Osteocyte (in vitro differentiated cells): ENCODE measurements around the gene RBM8A. TPM values are rescaled to one million over a fixed set of nuclear protein-coding genes. Genes with fewer than 3 reads are reported as not detected.

Source experiments
- DNase-seq: peaks from one replicate; pipeline ENCODE4 v3.0.0; 2021; ENCODE audit warnings: mixed read lengths; ENCODE audit not compliant: unreplicated experiment; ENCODE audit errors: extremely low spot score
- H3K27ac Mint-ChIP-seq: one replicate; pipeline ENCODE4 v1.8.0; 2021; ENCODE audit warnings: mild to moderate bottlenecking, mixed read lengths; ENCODE audit not compliant: unreplicated experiment
- H3K27me3 Mint-ChIP-seq: one replicate; pipeline ENCODE4 v1.8.0; 2021; ENCODE audit warnings: mixed read lengths; ENCODE audit not compliant: unreplicated experiment
- H3K36me3 Mint-ChIP-seq: one replicate; pipeline ENCODE4 v1.8.0; 2021; ENCODE audit warnings: mixed read lengths; ENCODE audit not compliant: unreplicated experiment
- H3K4me1 Mint-ChIP-seq: one replicate; pipeline ENCODE4 v1.8.0; 2021; ENCODE audit warnings: mixed read lengths; ENCODE audit not compliant: unreplicated experiment
- H3K4me3 Mint-ChIP-seq: one replicate; pipeline ENCODE4 v1.8.0; 2021; ENCODE audit warnings: mild to moderate bottlenecking, moderate library complexity, mixed read lengths; ENCODE audit not compliant: unreplicated experiment
- H3K9me3 Mint-ChIP-seq: one replicate; pipeline ENCODE4 v1.8.0; 2021; ENCODE audit warnings: mixed read lengths; ENCODE audit not compliant: unreplicated experiment
- CTCF ChIP-seq: fragments of 200-600 bp; sonication (generic); IDR thresholded peaks from 2 replicates; pipeline ENCODE4 v1.5.0; 2021; ENCODE audit warnings: antibody characterized with exemption, mild to moderate bottlenecking, moderate library complexity
- total RNA-seq: library from RNA; stranded (reverse); gene quantifications from 2 replicates; pipeline ENCODE4 v1.2.1, GENCODE V29; 2021

The RBM8A gene
- total RNA-seq, 1 donor from 2014 or later = 114 TPM

DNA sequence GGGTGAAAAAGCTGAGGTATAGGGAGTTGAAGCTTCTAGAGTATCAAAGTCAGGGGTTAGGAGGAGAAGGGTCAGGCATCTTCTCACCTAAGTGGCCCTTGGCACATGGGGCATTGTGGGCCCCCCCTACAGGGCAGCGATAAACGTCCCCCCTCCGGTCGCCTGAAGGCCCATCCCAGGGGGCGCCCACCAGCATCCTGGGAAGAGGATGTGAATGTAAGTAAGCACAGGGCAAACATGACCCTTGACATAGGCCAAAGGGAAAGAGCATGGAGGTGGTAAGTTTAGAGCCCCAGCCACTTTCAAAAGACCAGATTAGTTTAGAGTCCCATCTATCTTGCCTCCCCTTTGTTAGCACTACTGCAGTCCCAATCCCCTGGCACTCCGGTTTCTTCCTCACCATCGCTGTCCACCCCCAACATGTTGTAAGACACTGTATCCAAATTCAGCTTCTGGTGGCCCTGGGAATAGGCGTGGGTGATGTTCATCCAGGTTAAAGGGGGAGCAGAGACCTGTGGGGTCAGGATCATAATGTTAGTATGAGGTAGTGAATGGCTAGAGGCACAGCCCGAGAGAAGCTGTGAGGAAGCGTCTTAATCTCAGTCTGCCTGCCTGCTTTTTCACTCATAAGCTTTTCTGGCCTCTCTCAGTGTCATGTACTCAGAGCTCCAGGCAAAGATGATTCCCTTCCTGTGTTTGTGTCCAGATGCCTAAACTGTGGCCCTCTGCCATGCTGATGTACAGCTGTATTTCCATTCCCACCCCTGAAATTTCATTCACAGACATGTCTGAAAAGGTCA lies 20.1 kb downstream of the RBM8A start:
- TF ChIP-seq CTCF = no peak
- no peak overlapping the region for H3K4me3 Mint-ChIP-seq
- no peak for DNase-seq
- H3K9me3 Mint-ChIP-seq = no peaks in the 10 kb centered on the region
- no peaks in the 10 kb centered on the region for H3K27me3 Mint-ChIP-seq
- H3K36me3 Mint-ChIP-seq = peaks cover 18% of the 10 kb centered on the region
- peak overlapping the region; percentile 87 for H3K27ac Mint-ChIP-seq
- H3K4me1 Mint-ChIP-seq = peaks cover 31% of the 10 kb centered on the region

DNA sequence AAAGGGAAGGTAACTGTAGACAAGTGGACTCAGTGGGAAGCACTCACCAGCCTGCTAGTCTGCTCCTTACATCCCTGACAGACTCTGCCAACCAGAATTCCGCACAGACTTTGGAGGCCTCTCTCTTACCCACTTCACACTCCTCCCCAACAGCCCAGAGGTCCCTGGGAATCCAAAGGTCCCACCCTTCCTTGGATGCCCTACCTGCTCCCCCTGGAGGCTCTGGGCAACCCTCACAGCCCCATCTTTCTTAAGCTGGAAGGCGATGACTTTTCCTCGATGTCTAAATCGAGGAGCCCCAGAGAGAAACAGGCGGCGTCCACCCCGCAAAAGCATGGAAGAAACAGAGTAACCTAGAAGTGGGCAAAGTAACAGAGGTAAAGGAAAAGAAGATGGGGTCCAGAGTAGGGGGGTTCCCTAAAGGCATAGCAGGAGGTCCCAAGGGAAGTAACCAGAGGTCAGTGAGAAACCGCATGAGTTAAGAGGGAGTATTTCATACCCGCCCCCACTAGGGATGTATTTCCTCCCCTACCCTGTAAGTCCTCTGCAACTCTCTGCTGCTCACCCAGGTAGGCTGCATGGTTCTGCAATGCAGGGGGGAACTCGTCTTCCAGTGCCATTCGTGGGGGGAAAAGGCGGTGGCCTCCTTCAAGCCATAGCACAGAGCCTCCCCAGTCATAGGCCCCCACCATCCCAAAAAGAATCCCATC lies 25.8 kb downstream of the RBM8A start:
- no peak for TF ChIP-seq CTCF
- H3K27ac Mint-ChIP-seq = no peak overlapping the region
- no peak overlapping the region for H3K4me3 Mint-ChIP-seq
- H3K36me3 Mint-ChIP-seq = peaks cover 17% of the 10 kb centered on the region
- no peaks in the 10 kb centered on the region for H3K27me3 Mint-ChIP-seq
- H3K9me3 Mint-ChIP-seq = no peaks in the 10 kb centered on the region
- no peak for DNase-seq
- H3K4me1 Mint-ChIP-seq = peaks cover under 1% of the 10 kb centered on the region

GRCh38 chr1:145898756-145899155 lies 28.5 kb downstream of the RBM8A start:
- no peaks in the 10 kb centered on the region for H3K9me3 Mint-ChIP-seq
- H3K27ac Mint-ChIP-seq = no peak overlapping the region
- TF ChIP-seq CTCF = no peak
- no peaks in the 10 kb centered on the region for H3K4me1 Mint-ChIP-seq
- no peak overlapping the region for H3K4me3 Mint-ChIP-seq
- peaks cover 16% of the 10 kb centered on the region for H3K36me3 Mint-ChIP-seq
- H3K27me3 Mint-ChIP-seq = no peaks in the 10 kb centered on the region
- DNase-seq = no peak

GRCh38 chr1:145897969-145898368 lies 29.3 kb downstream of the RBM8A start:
- no peak for TF ChIP-seq CTCF
- Mint-ChIP-seq H3K27ac (no peak overlapping the region), H3K4me1 (peaks cover 6% of the 10 kb centered on the region), H3K36me3 (peaks cover 19% of the 10 kb centered on the region), H3K4me3 (no peak overlapping the region), H3K9me3 (no peaks in the 10 kb centered on the region), H3K27me3 (no peaks in the 10 kb centered on the region)
- no peak for DNase-seq

DNA sequence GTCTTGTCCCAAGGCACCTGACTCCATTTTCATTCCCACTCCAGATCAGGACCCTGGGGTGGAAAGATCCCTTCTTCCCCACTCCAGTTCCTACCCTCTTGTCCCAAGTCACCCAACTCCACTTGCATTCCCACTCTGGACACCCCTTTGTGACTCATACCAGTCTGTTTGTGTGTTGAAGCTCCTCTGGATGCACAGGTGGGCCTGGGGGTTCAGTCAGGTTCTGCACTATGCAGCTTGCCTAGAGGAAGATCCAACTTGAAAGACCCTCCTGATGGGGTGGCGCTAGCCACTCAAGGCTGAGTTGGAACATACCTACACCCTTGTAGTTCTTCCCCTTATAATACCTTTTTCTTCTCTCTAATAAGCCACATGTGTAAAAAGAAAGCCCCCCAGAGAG lies 31.8 kb downstream of the RBM8A start:
- no peak for DNase-seq
- H3K4me3 Mint-ChIP-seq = no peak overlapping the region
- TF ChIP-seq CTCF = no peak
- H3K4me1 Mint-ChIP-seq = peaks cover 28% of the 10 kb centered on the region
- H3K9me3 Mint-ChIP-seq = no peaks in the 10 kb centered on the region
- H3K27ac Mint-ChIP-seq = no peak overlapping the region
- no peaks in the 10 kb centered on the region for H3K27me3 Mint-ChIP-seq
- peaks cover 16% of the 10 kb centered on the region for H3K36me3 Mint-ChIP-seq
